ENCODE measurements around the gene AREL1. TPM values are rescaled to one million over a fixed set of nuclear protein-coding genes. Genes with fewer than 3 reads are reported as not detected.
"Not testable (repeated sequence)": the region's sequence is repeated elsewhere in the genome, so short reads cannot be mapped to it uniquely, and the experiment has no call there.

Gene AREL1, protein sequence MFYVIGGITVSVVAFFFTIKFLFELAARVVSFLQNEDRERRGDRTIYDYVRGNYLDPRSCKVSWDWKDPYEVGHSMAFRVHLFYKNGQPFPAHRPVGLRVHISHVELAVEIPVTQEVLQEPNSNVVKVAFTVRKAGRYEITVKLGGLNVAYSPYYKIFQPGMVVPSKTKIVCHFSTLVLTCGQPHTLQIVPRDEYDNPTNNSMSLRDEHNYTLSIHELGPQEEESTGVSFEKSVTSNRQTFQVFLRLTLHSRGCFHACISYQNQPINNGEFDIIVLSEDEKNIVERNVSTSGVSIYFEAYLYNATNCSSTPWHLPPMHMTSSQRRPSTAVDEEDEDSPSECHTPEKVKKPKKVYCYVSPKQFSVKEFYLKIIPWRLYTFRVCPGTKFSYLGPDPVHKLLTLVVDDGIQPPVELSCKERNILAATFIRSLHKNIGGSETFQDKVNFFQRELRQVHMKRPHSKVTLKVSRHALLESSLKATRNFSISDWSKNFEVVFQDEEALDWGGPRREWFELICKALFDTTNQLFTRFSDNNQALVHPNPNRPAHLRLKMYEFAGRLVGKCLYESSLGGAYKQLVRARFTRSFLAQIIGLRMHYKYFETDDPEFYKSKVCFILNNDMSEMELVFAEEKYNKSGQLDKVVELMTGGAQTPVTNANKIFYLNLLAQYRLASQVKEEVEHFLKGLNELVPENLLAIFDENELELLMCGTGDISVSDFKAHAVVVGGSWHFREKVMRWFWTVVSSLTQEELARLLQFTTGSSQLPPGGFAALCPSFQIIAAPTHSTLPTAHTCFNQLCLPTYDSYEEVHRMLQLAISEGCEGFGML
- total RNA-seq: 24.1 TPM

- peak; percentile 97 for ATAC-seq
These were observed at the start of gene AREL1, which contains the start of gene FCF1 for GRCh38 chr14:74712499-74713394. Gene AREL1, minus strand, starts transcription at chr14:74713080. Its CDS starts 27,465 bp downstream, at chr14:74685615. Gene FCF1, plus strand, starts transcription at chr14:74713144. Its CDS starts 54 bp downstream, at chr14:74713198.

- not testable (repeated sequence) for ATAC-seq
These were observed 45.6 kb upstream of the AREL1 start for GRCh38 chr14:74758505-74758904.

GRCh38 chr14:74756326-74756725 lies 43.4 kb upstream of the AREL1 start:
- ATAC-seq: no peak

- no peak for ATAC-seq
These were observed 42.0 kb upstream of the AREL1 start for GRCh38 chr14:74754899-74755298.

- no peak for ATAC-seq
These were observed 41.3 kb upstream of the AREL1 start for GRCh38 chr14:74754157-74754556.

DNA sequence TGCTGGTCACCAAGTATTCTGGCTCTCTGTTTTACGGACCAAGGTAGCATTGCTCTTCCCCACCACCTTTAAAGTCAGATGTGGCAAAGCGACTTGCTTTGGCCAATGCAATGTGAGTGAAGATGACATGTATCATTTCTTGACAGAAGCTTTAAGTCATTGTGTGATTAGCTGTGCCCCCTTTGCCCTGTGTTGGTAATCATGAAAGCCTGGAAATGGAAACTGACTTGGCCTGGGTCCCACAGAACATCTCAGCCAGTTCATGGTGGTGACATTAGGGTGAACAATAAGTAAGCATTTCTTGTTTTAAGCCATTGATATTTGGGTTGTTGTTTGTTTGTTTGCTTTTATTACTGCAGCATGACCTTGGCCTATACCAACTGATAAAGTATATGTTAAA lies 34.4 kb upstream of the AREL1 start:
- ATAC-seq: no peak

DNA sequence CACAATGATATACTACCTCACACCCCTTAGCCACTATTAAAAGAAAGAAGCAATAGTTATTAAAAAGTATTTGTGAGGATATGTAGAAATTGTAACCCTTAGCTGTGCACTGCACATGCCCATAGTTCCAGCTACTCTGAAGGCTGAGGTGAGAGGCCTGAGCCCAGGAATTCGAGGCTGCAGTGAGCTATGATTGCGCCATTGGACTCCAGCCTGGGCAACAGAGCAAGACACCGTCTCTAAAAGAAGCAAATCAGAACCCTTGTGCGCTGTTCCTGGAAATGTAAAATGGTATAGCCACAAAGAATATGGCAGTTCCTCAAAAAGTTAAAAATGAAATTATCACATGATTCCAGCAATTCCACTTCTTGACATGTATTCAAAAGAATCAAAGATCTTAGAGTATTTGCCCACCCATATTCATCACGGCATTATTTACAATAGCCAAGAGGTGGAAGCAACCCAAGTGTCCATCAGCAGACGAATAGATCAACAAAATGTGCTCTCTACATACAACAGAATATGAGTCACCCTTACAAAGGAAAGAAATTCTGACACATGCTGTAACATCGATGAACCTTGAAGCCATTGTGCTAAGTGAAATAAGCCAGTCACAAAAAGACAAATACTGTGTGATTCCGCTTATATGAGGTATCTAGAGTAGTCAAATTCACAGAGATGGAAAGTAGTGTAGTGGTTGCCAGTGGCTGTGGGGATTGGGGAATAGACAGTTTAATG lies 26.6 kb upstream of the AREL1 start:
- peak; percentile 70 for ATAC-seq

DNA sequence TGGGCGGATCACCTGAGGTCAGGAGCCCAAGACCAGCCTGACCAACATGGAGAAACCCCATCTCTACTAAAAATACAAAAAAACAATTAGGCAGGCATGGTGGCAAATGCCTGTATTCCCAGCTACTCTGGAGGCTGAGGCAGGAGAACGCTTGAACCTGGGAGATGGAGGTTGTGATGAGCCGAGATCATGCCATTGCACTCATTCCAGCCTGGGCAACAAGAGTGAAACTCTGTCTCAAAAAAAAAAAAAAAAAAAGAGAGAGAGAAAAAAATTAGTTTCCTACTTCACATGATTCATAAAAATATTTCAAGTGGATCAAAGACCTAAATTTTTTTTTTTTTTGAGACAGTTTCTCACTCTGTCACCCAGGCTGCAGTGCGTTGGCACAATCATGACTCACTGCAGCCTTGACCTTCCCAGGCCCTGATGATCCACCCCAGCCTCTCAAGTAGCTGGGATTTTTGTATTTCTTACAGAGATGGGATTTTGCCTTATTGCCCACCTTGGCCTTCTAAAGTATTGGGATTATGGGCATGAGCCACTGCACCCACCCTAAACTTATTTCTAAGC lies 25.0 kb upstream of the AREL1 start:
- no peak for ATAC-seq

- ATAC-seq: no peak
These were observed 22.2 kb upstream of the AREL1 start for GRCh38 chr14:74735125-74735524.

DNA sequence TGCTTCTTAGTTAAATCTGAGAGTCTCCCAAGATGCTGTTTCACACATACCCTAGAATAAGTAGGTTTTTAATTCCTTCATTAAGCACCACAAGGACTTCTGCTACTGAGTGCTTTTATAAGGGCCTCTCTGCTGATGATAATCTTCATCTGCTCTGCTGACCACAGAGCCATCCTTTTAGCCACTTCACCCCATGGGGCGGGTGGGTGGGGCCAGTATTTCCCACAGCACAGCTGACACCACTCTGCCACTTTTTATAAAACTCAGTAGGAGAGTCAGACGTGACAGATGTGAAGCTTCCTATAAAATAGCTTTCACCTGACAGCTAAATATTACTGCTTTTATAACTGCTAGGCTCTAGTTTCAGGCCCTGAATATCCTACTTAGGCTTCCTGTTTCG lies 20.3 kb upstream of the AREL1 start:
- no peak for ATAC-seq

DNA sequence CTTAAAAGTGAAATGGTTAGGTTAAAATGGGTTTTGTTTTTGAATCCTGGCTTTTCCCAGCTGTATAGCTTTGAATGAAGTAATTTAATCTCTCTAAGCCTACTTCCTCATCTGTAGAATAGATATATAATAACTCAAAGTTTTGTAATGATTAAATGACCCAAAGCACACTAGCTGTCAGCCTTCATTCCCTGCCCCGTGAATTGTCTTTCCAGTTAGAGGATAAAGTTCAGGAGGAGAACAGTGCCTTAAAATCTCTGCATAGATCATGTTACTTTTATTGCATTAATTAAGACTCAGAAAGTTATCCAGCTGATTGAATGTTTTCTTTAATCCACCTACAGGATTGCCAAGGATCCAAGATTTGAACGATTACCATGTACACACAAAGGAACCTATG lies 19.5 kb upstream of the AREL1 start:
- no peak for ATAC-seq

GRCh38 chr14:74723134-74723533 lies 10.3 kb upstream of the AREL1 start:
- no peak for ATAC-seq

GRCh38 chr14:74720526-74720925 lies 7.6 kb upstream of the AREL1 start:
- ATAC-seq: no peak

DNA sequence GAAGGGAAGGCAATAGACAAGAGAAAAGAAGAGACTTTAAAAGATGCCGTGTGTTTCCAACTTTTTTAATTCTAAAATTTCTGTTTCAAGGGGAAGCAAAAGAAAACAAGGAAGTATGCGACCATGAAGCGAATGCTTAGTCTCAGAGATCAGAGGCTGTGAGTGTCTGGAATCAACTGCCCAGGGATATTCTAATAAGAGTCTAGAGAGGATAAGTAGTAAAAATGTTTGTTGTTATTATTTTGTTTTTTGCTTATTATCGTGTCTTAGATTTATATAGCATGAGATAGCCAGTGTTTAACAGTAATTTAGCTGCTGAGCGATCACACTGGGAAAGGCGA lies 485 bp upstream of the AREL1 start:
- no peak for ATAC-seq

GRCh38 chr14:74711651-74712050 lies 1.2 kb downstream of the AREL1 start:
- ATAC-seq: no peak

DNA sequence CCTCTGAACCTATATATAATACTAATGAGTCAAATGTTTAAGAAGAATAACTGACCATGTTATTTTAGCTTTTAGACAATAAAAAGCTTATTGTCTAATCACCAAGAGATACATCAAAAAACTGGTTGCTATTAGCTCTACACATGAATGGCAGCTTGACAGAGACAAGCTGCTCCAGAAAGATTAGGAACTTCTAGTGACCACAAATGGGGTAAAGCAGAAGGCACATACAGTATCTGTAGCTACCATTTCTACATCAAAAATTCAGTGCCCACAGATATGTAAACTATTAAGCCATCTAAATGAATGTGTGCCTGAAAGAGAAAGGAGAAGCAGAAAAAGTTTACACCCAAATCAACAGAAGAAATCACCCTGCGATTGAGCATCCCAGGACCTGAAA lies 2.4 kb downstream of the AREL1 start:
- ATAC-seq: no peak

DNA sequence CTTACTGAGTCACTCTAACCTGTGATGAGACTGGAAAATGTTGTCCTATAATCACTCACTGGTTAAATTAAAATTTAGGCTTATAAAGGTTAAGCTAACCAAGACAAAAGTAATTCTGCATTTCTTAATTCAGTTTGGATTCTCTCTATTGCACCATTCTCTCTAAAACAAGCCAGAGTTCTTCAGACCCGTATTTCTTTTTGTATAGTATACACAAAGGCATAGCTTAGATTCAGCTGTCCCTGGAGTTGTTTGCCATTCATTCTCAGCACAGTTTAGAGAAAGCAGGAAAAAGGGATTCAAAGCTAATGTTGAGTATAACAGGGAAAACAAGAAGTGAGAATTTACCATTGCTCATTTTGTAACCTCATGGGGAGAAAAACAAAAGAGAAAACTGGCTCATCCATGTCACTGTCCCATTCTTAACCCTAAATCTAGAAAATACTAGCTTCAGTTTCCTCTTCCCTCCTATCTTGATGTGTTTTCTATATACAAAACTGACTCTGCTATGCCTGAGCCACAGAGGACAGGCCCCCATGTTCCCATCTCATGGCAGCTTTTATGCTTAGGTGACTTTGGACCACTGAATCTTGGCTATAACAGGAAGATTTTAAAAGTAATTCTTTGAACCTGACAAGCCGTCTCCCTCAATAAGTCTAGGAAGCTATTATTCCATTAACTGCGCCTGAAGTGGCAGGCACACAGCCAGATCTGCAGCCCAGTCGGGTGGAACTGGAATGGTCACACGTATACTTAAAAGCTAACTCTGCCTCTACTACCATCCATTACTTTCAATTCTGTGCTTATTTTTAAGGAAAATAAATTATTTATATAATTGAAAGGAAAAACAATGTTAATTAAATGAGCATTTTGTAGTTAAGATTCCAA lies 7.0 kb downstream of the AREL1 start:
- ATAC-seq: no peak

DNA sequence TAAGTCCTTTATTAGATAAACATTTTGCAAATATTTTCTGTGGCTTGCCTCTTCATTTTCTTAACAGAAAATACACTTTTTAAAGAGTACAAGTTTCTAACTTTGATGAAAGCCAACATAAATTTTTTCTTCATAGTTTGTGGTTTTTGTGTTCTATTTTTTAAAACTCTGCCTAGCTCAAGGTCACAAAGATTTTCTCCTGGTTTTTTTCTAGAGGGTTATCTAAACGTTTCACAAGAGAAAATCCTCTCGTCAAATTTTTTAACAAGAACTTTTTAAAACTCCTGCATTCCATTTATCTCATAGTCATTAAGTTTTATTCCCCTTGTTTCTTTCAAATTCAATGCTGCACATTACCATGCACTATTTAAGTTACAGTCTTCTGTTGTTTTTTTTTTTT lies 8.2 kb downstream of the AREL1 start:
- no peak for ATAC-seq

DNA sequence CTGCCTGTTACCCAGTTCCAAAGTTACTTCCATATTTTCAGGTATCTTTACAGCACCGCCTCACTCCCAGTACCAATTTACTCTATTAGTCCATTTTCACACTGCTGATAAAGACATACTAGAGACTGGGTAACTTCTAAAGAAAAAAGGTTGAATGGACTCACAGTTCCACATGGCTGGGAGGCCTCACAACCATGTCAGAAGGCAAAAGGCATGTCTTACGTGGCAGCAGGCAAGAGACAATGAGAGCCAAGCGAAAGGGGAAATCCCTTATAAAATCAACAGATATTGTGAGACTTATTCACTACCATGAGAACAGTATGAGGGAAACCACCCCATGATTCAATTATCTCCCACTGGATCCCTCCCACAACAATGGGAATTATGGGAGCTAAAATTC lies 9.8 kb downstream of the AREL1 start:
- no peak for ATAC-seq

DNA sequence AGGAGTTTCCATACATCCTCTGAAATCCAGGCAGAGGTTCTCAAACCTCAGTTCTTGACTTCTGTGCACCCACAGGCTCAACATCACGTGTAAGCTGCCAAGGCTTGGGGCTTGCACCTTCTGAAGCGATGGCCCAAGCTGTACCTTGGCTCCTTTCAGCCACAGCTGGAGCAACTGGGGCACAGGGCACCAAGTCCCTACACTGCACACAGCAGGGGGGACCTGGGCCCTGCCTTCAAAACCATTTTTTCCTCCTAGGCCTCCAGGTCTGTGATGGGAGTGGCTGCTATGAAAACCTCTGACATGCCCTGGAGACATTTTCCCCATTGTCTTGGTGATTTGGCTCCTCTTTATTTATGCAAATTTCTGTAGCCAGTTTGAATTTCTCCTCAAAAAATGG lies 10.6 kb downstream of the AREL1 start:
- no peak for ATAC-seq

GRCh38 chr14:74698465-74698864 lies 14.4 kb downstream of the AREL1 start:
- ATAC-seq: no peak

All from esophagus mucosa (tissue), 1 donor.